NOMO-1 (cell line): ENCODE data around the gene ATP9A.
"Not testable (repeated sequence)": the region's sequence is repeated elsewhere in the genome, so short reads cannot be mapped to it uniquely, and the experiment has no call there.

Experiments used
- DNase-seq, 2 experiments: peaks; one replicate each; lab custom pipeline; 2025; ENCODE audit not compliant: unreplicated experiment in 2 of 2; lab: John Stamatoyannopoulos, UW

ATP9A gene

DNA sequence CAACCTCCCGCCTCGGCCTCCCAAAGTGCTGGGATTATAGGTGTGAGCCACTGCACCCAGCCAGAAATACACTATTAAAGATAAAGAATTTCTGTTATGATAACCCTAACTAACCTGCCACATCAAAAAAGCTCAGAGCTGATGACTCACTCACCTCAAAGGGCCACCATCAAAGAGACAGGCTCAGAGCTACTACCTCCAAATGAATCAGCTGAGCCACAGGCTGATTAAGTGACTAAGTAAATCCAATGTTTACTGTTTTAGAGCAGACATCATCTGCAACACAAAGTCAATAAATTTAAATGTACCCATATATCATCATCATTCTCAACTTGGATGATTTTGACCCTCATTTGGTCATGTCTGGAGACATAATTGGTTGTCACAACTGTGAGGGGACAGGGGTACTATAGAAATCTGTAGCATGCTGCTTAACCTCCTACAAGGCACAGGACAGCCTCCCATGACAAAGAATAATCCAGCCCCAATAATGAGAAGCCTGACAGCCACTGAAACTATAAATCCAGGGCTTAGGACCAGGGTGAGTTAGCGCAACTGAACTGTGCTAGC is 106.5 kb downstream of the ATP9A start:
- DNase-seq: no peak

DNA sequence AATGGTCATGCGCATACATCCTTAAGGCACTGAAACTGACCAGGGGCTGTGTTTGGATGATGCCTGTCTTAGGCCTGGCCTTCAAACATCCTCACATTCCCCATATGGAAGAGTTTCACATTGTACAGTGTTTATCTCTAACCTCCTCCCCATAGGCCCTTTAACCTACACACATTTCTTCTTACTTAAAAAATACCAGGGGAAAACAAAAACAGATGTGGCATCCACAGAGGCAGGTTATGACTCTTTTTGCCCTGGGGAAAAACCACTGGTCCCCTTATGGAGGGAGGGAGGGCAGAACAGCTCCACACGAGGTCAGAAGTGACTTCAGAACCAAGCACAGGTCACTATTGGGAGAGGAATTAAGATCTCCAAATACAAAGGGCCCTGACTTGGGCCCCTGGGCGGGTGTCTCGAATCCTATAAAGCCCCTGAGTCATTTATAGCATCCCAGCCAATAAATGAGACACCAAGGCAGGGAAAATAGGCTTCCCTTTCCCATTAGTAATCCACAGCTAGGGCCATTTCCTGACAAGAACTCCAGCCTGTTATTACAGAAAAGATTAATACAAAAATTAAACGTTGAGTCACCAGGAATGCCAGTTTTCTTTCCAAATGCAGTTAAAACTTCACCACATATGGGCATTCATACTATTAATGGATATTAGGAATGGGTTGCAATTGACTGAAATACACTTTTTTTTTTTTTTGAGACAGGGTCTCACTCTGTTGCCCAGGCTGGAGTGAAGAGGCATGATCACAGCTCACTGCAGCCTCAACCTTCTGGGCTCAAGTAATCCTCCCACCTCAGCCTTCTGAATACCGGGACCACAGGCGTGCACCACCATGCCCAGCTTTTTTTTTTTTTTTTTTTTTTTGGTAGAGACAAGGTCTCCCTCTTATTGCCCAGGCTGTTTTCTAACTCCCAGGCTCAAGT is 107.2 kb downstream of the ATP9A start:
- no peak for DNase-seq

DNA sequence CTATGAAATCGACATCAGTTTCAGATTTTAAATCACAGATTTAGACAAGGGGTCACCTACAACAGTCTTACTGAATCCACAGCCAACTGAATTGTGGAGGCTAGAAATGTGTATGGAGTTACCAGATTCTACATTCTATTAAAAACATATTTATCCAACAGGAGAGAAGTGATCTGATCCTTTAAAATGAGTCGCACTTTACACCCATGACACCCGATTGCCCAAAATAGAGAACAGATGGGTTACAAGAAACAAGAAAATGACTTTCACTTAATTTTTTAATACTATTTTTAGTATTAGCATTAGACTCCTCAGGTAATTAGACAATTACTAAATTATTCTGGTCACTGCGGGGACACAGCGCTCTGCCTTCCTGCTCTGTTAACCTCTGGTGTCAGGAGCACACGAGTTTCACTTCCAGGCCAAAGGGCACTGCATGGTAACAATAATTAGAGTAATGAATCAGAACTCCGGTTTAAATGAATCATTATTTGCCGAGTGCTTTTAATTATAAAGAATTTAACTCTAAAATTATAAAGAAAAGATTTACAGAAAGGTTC is 108.6 kb downstream of the ATP9A start:
- peak in 1 of 2 experiments; percentile 12 for DNase-seq

DNA sequence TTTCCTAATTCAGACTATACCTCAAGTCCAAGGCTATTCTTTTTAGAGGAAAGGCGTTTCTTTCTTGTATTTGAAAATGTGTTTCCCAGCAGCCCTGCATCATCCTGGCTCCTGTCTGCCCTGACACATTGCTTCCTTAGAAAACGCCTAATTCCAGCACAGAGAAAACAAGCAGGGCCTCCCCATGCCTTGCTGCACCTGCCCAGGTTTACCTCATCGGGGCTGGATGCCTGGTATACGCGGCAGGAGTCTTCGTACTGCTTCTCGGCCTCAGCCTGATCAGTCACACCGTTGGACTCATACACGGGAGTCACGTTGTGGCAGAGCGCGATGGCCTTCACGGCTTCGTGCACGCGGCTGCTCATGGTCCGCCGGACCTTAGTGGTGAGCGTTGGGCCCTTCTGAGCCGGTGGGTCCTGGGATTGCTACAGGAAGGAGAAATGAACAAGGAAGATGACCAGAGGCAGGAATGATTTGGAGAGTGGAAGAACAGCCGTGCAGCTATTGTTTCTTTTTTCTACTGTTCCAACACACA is 111.4 kb downstream of the ATP9A start:
- no peak for DNase-seq

DNA sequence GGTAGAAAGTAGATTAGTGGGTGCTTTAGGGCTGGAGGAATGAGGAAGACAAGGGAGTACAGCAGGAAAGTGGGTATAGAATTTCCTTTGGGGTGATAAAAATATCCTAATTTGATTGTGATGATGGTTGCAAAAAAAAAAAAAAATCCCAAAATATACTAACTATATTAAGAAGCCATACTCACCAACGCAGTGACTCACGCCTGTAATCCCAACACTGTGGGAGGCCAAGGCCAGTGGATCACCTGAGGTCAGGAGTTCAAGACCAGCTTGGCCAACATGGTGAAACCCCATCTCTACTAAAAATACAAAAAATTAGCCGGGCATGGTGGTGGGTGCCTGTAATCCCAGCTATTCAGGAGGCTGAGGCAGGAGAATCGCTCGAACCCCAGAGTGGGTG is 112.1 kb downstream of the ATP9A start:
- not testable (repeated sequence) for DNase-seq

DNA sequence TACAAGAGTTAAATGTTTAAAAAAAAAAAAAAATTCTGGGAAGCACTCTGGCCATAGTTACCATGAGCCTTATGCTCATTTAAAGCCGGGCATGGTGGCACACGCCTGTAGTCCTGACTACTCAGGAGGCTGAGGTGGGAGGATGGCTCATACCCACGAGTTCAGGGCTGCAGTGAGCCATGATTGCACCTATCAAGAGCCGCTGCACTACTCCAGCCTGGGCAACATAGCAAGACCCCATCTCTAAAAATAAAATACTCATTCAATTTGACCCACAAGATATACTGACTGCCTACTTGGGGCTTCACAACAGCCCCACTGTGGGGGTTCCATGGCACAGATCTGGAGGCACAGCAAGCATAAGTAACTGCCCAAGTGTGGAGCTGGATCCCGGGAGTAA is 113.7 kb downstream of the ATP9A start:
- no peak for DNase-seq

DNA sequence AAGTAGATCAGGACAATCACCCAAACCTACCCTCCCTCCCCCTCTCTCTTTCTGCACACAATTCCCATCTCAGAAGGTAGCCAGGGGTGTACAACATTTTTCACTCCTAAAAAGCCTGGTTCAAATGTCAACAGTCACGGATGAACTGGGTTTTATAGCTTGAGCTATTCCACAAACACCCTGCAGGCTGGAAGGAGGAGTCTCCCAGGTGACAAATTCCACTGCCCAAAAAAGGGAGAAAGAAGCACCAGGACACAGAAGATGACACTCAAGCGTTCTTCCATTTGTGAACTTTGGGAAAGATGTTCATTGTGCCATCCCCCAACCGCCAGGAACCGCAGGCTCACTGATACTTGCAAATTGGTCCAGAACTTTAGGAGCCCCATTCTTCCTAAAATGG is 114.1 kb downstream of the ATP9A start:
- DNase-seq: no peak

DNA sequence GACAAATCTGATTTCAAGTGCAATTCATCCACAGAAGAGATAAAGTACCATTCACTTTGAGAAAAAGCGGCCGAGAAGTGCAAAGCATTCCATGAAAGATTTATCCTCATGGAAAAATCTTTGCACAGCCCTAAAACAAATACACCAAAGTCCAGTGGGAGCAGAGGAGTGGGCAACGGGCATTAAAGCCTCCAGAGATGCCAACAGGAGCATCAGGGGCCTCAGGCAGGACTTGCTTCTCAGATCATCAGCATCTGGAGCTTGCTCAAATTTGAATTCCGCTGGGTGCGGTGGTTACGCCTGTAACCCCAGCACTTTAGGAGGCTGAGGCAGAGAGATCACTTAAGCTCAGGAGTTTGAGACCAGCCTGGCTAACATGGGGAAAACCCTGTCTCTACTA is 115.0 kb downstream of the ATP9A start:
- DNase-seq: no peak

DNA sequence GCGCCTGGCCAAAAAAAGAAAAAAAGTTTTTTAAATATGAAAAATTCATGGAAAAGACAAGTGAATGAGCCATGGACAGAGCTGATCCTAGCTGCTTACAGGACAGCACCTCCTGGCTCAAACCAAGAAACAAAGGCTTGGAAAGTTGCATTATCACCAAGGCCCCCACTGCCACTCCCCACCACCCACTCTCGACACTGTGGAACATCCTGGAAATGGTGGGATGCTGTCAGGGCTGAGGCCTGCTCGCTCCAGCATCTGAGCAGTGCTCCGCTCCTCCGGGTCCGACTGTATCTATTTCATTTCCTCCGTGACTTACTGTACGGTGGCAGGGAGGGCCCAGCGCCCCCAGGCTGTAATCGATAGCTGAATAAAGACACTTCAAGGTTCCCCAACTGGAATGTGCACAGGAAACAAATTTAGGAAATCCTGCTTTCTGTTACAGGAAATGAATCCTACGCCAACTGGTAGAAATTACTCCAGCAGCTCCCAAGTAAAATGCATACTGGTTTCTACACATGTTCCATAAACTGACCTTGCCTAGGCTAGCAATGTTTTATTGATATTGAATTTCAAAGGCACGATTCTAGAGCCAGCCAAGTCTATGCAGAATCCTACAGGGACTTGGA is 116.2 kb downstream of the ATP9A start:
- no peak for DNase-seq

DNA sequence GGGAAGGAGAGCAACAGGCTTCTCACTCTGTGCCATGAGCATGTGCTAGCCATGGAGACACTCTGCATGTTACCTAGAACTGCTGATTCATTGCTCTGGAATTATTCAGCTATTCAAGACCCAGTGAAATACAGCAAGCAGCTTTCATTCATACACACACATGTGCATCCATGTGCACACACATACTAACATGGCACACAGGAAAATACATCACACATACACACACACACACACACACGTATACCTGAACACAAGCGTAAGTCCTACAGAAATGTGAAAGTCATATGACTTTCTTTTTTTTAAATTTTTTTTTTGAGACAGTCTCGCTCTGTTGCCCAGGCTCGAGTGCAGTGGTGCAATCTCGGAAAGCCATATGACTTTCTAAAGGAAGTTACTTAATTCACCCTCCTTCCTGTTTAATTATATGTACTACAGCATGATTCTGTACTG is 117.5 kb downstream of the ATP9A start:
- DNase-seq: peak; percentile 24 to 87

GRCh38 chr20:51648571-51648947 is 119.6 kb downstream of the ATP9A start:
- no peak for DNase-seq

DNA sequence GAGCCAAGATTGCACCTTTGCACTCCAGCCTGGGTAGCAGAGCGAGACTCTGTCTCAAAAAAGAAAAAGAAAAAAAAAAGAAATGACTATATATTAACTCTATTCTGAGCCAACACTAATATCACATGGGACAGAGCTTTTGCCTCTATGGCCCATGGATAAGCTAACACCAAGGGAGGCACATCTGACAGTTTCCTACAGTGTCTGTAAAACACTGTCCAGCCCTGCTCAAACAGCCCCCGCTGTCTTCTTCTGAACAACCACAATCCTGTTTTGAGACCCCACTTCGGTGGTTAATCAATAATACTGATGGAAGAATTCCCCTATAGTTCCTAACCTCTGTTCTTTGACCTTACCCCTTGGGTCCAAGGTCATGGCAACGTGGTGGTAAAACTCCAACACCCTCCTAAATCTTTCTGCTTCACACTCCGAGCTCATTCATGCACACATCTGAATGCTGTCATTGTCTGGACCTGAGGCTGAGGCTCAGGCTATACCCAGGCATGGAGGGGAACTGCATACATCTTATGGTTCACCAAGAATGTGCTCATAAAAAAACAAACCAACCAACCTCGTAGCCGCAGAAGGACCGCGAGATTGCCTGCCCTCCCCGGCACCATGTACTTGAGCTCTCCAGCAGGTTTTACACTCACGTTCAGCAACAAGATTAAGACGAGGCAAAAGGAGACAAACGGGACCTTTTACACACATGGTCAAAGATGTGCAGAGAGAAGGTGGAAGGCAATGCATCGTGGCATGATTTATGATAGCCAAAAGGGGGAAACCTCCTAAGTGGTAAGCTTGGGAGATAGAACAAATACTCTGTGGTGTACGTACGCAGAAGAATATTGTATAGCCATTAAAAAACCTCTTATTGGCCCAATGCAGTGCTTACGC is 120.3 kb downstream of the ATP9A start:
- no peak for DNase-seq

GRCh38 chr20:51643810-51644209 is 124.4 kb downstream of the ATP9A start:
- not testable (repeated sequence) for DNase-seq

DNA sequence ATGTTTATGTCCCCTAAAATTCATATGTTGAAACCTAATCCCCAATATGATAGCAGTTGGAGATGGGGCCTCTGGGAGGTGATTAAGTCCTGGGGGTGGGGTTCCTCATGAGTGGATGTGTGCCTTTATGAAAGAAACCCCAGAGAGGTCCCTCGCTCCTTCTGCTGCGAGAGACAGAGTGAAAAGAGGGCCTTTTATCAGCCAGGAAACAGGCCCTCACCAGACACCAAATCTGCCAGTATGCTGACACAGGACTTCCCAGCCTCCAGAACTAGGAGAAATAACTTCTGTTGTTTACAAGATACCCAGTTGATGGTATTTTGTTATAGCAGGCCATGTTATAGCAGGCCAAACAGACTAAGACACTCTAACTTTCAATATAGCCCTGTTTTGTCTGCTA is 124.8 kb downstream of the ATP9A start:
- DNase-seq: no peak

GRCh38 chr20:51641866-51642265 is 126.3 kb downstream of the ATP9A start:
- DNase-seq: no peak

GRCh38 chr20:51640743-51641142 is 127.4 kb downstream of the ATP9A start:
- no peak for DNase-seq

DNA sequence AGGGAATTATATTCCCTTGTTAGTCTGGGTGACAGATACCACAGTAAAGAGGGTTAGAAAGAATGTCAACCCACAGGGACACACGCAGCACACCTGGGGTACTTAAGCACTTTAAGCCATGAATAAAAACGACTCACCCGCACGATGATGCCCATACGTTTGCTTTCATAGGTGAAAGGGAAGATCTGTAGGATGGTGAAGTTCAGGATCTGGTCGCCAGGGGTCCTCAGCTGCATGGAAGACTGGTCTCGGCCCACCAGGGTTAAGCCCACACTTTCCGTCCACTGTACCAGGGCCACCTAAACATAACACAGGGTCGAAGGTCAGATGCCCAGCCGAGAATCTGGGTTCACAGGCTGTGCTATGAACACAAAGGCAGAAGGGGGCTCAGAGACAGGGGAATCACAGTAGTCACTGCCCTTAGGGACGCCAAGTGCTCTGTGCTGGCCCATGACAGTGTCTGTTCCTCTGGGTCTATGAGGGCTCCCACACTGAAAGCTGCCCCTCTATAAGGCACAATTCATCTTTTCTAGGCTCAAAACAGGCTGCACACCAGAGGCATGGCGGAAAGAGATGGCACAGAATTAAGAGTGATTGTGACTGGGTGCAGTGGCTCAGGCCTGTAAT is 128.9 kb downstream of the ATP9A start:
- peak; percentile 39 to 57 for DNase-seq

- DNase-seq: peak in 1 of 2 experiments; percentile 25
Measured at GRCh38 chr20:51637241-51637640, 130.9 kb downstream of the ATP9A start.

DNA sequence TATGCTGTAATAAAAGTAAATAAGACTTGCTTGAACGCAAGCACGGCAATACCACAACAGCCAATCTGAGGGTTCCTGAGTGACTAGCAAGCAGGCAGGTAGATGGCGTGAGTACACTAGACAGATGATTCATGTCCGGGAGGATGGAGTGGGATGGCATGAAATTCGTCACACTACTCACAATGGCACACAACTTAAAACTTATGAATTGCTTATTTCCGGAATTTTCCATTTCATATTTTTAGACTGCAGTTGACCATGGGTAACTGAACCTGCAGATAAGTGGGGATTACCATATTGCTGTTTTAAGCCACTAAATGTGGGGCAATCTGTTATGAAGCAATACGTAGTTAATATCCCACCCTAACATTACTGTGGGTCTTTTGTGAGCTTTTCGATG is 132.1 kb downstream of the ATP9A start:
- peak; percentile 16 to 32 for DNase-seq

DNA sequence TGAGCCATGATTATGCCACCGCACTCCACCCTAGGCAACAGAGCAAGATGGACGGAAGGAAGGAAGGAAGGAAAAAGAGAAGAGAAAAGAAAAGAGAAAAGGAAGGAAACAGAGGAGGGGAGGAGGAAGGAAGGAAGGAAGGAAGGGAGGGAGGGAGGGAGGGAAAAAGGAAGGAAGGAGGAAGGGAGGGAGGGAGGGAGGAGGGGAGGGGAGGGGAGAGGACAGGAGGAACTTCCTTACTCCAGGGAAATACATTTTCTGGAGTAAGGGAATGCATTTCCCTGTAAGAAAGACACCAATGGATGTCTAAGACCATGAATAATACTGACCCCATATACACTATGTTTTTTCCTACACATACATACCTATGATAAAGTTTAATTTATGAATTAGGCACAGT is 132.5 kb downstream of the ATP9A start:
- DNase-seq: no peak
